NCI-H1694 treated with DMSO at 0.1 percent for 48 hours (cell line): ENCODE data around the gene CREB3.

ENCODE experiments used
- DNase-seq: peaks from one replicate; lab custom pipeline; 2025; lab: John Stamatoyannopoulos, UW

Gene CREB3

DNA sequence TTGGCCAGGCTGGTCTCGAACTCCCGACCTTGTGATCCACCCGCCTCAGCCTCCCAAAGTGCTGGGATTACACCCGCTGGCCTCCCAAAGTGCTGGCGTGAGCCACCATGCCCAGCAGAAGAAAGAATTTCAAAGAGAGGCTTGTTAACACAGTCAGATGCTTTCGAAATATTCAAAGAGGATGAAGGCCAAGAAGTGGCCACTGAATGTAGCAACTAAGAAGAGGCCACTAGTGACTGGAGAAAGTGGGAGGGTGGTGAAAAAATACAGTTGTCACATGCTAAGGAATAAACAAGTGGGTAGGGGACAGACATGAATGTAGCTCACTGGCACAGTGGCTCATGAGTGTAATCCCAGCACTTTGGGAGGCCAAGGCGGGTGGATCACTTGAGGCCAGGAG is 29.8 kb upstream of the CREB3 start:
- DNase-seq: no peak

DNA sequence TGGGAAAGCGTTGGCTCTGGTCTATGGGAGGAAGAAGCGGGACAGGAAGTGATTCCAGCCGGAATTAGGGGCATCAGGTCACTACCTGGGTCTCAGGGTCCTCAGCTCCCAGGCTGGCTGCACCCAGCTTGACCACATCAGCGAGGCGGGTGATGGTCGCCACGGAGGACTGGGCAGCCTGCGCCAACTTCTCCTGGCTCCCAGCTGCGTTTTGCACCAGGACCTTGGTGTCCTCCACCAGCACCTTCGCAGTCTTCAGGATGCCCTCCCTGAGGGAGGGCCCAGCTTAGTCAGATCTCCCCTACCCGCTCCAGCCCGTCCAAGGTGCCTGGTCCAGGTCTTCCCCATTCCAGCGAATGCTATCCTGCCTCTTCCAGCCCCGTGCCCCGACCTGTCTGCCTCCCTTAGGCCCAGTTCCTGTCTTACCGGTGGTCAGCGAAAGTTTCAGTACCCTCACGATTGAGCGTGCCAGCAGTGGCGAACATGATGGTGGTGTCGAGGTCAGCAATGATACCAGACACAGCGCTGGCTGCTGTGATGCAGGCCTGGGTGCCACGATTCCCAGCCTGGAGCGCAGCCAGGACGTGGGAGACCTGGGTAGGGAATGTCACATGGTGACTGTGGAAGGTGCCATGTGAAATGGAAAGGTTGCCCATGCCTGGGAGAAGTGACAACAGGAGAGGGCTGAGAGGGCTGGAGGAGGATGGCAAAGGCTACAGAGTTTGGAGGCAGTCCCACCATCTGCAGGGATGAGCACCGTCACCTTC is 28.4 kb upstream of the CREB3 start:
- DNase-seq: no peak

GRCh38 chr9:35705372-35705771 is 27.1 kb upstream of the CREB3 start:
- DNase-seq: no peak

DNA sequence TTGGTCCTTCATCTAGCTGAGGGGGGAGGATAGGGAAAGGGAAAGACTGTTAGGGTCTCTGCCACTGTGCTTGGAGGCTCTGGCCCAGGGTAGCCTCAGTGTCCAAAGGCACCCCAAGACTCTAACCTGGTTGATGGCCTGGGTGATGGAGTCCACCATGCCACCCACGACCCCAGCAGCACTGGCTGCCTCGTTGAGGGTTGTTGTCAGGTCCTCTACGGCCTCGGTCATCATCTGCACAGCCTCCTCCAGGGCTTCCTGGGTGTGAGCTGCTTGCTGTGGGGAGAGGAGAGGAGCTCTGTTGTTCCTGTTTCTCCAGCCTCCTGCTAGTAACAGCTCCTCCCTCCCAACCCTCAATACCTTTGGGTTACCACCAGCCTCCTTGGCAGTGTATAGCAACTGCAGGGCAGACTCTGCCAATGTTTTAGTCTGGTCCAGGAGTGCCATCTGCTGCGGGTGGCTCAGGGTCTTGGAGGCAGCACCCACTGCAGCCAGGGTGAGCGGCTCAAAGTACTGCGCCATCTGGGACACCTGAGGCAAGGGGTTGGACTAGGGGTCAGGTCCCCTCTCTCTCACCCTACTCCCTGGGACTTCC is 26.5 kb upstream of the CREB3 start:
- no peak for DNase-seq

DNA sequence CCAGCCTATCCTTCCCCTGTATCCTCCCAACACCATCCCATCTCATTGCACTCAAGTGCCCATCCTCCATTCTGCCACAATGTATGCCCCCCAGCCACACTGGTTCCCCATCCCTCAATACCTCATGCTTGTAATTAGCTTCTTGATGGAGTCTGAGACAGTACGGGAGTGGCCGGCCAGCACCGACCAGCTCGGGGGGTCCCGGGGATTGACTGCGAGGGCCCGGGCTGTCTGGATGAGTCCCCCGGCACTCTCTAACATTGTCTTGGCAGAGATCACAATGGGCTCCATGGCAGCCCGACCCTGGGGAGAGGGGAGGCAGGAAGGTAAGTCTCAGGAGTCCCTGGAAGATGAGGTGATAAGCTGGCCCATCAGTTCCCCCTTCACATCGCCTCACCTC is 25.5 kb upstream of the CREB3 start:
- DNase-seq: no peak

DNA sequence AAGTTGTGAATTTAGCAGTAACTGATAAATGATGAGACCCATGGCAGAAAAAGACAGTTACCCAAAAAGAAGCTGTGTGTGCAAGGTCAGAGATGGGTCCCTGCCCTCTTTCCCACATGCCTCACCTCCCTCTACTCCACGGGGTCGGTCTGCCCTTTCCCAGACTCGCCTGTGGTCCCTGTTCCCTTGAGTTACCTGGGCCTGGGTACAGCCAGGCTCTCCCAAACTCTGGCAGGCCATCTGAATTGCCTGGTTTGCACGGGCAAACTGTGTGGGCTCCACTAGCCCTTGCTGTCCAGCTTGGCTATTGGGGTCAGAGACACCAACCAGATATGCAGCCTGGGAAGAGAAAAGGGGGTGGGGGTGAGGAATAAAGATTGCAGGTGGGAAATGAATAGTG is 24.3 kb upstream of the CREB3 start:
- no peak for DNase-seq

DNA sequence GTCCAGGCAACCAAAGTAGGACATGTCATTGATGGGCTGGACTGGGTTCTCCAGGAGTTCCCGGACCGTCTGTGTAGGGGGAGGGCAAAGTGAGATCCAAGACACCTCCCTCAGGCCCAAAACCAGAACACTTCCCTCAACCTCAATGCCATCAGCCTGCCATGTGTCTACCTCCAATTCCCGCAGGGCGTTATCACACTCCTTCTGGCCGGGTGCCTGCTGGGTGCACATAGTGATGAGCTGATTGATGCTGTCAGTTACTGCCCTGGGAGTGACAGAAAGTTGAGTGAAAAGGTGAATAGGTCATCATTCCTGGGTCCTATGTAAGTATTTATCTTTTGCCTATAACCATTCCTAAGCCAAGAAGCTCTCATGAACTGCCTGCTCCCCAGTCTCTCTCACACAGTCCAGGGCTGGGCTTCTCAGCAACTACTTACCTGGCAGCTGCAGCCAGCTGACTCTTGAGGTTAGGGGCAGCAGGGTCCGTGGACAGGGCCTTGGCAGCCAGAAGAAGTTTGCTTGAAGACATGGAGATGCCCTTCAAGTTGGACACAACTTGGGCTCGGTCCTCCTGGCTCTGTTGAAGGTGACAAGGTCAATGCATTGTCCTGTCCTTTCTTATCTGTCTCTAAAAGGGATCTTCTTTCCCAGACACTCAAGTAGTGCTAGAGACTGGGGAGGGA is 21.5 kb upstream of the CREB3 start:
- DNase-seq: no peak

DNA sequence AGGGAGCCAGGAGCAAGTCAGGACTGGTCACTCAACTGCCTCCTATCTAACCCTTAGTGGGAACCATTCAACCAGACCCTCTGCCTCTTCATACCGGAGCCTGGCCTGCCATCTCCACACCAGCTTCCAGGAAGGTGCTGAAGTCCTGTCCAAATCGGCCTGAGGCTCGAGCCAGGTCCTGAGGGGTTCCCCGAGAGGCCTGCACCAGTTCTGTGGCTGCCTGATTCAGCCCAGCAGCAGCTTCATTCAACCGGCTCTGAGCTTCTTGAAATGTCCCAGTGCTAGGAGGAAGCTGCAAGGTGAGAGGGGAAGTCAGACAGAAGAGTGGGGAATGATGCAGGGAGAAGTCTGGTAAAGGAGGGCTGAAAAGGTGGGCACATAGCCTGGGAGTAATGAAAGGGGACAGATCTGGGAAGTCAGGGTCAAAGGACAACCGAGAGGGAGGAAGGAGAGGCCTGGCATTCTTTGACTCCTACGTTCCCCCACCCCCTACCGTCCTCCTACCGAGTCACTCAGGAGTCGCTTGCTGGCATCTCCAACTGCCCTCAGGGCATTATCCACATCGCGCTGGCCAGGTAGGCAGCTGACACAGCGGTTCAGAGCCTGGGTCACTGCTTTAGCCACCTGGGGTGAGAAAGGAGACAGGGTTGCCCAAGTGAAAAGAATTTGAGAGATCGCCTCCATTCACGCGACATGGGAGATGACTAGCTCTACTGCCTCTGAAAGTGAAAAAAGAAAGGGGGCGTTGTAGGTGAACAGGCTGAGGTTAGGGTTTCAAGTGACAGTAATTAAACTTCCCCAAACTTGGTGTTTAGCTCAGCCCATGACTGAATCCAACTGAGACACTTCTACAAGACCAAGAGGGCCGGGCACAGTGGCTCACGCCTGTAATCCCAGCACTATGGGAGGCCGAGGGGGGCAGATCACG is 20.7 kb upstream of the CREB3 start:
- DNase-seq: no peak

DNA sequence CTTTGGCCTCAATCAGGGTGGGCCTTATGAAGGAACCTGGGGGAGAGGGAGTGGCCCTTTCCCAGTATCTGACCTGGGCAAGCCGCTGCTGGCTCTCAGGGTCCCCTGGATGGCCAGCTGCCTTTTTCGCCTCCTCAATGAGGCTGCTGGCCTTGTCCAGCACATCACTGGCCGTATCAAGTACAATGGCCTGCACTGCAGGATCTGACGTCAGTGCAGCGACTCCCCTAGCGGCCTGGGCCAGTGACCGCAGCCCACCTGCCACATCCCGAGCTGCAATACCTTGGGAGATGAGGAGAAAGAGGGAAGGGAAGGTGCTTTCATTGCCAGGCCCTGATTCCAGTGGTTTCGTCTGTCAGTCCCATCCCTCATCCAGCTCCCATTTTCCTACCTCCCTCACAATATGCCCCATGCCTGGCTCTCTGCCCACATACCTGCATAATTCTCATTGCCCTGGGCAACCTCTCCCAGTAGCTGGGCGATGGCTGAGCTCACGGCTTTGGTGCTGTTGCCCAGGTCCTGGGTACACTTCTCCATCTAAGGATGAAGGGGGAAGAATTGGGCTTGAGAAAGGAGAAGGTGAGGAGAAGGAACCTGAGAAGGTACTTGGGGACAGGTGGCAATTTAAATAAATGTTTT is 19.6 kb upstream of the CREB3 start:
- no peak for DNase-seq

- no peak for DNase-seq
Measured at GRCh38 chr9:35713578-35713977, 18.9 kb upstream of the CREB3 start.

DNA sequence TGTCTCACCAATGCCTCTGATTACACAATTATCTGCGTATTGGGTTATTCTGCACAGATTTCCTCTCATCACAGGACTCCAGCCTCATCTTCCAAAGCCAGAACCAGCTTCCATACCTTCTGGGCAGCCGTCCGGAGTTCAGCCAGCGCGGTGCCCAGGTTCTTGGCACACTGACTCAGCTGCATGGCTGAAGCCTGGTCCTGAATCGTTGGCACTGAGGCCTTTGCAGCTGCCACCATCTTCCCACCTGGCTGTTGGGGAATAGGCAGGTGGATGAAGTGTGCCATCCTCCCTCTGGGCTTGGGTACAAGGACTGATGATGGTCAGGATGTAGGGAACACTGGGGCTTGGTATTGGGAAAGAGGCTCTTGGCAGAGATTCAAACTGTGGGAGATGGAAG is 18.3 kb upstream of the CREB3 start:
- DNase-seq: no peak

DNA sequence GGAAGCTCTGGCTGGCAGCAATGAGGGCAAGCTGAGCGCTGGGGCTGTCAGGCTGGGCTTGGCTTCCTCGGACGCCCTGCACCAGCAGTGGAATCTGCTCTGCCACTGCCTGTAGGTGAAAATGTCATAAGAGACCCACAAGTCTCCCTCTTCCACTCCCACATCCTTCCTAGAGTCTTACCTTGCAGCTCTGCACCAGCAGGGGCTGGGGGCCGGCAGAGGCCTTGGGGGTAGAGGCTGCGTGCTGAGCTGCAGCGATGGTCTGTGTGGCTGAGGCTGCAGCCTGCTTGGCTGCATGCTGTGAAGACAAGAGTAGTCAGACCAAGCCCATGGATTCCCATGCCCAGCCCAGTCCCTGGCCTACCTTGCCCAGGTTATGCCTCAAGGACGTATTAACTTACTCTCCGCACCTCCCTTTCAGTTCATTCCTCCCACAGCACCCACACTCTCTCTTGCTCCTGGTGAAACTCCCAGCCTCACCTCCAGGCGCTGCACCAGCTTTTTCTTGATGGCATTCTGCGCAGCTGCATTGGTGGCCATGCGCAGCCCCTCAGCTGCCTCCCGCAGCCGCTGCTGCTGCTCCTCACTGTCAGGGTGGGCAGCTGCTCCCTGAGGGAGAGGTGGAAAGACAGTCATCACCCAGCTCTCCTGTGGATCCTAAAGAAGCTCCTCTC is 17.8 kb upstream of the CREB3 start:
- no peak for DNase-seq

DNA sequence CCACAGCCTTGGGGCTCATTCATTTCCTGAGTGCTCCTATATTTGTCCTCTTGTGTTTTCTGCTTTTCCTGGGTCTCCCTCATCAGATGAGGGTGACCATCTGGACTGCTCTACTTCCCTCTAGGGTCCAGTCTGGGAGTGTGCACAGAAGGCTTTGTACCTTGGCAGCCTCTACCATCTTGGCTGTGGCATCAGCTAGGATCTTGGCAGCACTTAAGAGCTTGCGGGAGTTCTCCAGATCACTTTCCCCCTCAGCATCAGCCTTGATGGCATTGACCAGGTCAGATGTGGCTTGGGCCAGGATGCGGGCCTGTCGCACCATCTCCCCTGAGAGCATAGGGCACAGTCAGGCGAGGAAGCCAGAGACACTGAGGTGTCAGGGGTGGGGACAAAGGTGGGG is 16.2 kb upstream of the CREB3 start:
- DNase-seq: no peak

DNA sequence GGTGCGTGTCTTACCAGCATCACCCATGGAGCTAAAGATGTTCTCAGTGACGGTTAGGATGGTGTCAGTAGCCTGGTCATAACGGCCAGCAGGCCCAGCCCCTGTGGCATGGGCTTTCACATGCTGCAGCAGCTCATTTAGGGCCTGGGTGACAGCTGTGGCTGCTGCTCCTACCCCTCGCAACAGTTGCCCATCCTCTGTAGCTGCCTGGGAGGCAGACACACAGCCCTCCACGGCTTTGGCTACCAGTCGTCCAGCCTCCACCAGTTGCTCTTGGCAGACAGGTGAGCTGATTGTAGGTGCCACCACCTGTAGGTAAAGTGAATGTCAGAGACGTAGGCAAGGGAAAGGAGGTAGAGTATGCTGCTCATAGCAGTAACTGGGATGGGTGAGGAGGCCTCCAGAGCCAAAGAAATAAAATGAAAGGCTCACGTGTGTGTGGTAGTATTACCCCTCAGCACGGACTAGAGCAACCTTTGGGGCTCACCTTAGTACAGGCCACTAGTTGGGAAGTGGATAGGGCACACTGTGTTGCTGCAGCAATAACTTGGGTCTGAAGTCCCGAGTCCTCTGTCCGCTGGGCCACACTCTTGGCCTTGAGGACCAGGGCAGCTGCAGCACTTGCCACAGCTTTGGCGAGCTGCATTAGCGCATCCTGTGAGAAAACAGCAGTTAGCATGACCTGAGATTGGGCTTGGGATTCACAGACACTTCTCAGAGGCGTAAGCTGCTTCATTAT is 15.2 kb upstream of the CREB3 start:
- DNase-seq: no peak

DNA sequence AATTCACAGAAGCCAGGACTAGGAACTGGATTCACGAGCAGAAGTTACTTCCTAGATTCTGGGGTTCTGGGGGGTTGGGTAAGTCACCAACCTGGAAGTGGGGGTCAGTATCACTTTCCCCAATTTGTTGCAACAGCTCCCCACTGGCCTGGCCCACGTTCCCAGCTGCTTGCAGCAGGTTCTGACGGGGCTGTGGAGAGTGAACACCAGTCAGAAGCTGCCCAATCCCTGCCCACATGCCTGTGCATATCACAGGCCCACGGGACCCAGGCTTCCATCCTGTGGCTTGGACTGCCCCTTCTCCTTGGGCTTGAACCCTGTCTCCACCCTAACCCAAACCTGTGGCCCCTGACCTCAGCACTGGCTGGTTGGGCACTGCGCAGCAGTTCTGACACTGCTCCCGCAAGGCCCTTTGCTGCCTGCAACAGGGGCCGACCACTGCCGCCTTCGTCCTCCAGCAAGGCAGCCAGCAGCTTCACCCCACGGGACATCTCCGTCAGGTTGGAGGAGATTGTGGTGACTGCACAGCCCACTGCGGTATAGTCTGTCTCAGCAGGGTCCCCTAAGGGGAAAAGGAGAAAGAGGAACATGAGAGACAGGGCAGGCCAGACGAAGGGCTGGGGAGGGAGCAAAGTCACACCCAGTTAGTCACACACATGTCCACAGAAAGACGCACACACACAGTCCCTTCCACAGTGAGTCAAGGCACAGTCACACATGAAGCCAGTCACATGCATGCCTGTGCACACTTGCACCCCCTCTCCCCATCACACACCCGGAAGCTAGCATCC is 13.6 kb upstream of the CREB3 start:
- no peak for DNase-seq

- no peak for DNase-seq
Measured at GRCh38 chr9:35719546-35719945, 12.9 kb upstream of the CREB3 start.

GRCh38 chr9:35723426-35723825 is 9.0 kb upstream of the CREB3 start:
- DNase-seq: no peak

- DNase-seq: no peak
Measured at GRCh38 chr9:35723908-35724307, 8.6 kb upstream of the CREB3 start.

GRCh38 chr9:35725362-35725761 is 7.1 kb upstream of the CREB3 start:
- DNase-seq: no peak

- no peak for DNase-seq
Measured at GRCh38 chr9:35726931-35727330, 5.5 kb upstream of the CREB3 start.
